Sciatic nerve (tissue), 2 donors: ENCODE measurements around the gene NELL1. TPM values are rescaled to one million over a fixed set of nuclear protein-coding genes. Genes with fewer than 3 reads are reported as not detected.
A peak's percentile ranks its signal among the peaks of the same experiment; 100 is the strongest.

Experiments
- ATAC-seq: fragments of 200-7000 bp; cut with Tn5 transposase; one replicate; pipeline ENCODE4 v1.9.1; 2020; ENCODE audit warnings: mild to moderate bottlenecking, moderate library complexity
- DNase-seq: peaks from one replicate; pipeline ENCODE4 v3.0.0-alpha.2; 2020; ENCODE audit warnings: low spot score
- intact Hi-C: fragments of 100-400 bp; cut with DNase I; formaldehyde crosslinking; loops from one replicate; pipeline ENCODE4 v1.14.2; 2022
- total RNA-seq: library from RNA; stranded (reverse); fragmentation: NEBNext Ultra II Directional; extraction: Animal tissue kit (Norgen Biotek cat#: 25700); gene quantifications from one replicate; pipeline ENCODE4 v1.2.1, GENCODE V29; 2021
- donor health status: DM: no; HTN: no; CAD: no.
- donor health status: DM: no; HTN: no; CAD: no.

The NELL1 gene
- total RNA-seq, 1 donor from 2014 or later: 0.18 TPM

- intact Hi-C loops: no loop called here
- ATAC-seq: no peak
- DNase-seq: no peak
Measured at GRCh38 chr11:21545699-21546098, 876.3 kb downstream of the NELL1 start.

- DNase-seq (no peak), ATAC-seq (no peak)
- intact Hi-C loops: no loop called here
Measured at GRCh38 chr11:21546703-21547102, 877.3 kb downstream of the NELL1 start.

DNA sequence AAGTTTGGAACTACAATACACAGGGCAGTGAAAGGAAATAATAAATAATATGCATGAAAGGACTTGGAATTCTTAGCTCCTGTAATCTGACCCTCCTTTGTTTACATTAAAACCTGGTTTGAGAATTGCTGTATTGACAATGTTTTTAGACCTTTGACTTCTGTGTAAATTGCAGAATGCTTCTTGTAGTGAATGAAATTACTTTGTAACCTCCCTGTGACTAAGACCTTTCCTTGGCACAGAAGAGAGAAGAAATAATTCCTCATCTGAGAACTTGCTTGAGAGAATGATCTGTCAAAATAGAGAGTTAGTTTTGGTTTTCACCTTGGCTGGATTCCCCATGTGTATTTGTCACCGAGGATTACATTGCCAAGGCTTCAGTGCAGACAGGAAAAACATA is 883.5 kb downstream of the NELL1 start:
- intact Hi-C loops: no loop called here
- ATAC-seq (no peak), DNase-seq (no peak)

DNA sequence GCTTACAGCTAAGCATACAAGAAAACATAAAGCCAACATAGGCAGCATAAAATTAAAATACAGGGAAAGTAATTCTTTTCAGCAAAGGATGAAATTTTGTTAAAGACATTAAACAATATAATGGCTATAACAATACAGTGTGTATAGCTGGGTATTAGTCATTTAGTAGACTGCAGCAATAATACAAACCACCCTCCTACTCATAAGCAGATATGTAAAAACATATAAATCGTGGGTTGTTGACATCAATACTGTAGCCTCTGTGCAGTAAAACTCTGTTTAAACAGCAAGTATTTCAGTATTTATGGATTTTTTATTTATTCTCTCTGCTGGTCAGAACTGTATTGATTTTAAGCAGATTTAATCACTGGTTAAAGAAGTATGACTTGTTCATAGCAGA is 884.4 kb downstream of the NELL1 start:
- no peak for ATAC-seq

GRCh38 chr11:21554284-21554683 is 884.9 kb downstream of the NELL1 start:
- ATAC-seq: peak; percentile 61
- intact Hi-C loops: no loop called here
- DNase-seq: no peak

More for the DNA sequence above, 884.4 kb downstream of the NELL1 start:
- intact Hi-C loops: no loop called here
- no peak for DNase-seq

DNA sequence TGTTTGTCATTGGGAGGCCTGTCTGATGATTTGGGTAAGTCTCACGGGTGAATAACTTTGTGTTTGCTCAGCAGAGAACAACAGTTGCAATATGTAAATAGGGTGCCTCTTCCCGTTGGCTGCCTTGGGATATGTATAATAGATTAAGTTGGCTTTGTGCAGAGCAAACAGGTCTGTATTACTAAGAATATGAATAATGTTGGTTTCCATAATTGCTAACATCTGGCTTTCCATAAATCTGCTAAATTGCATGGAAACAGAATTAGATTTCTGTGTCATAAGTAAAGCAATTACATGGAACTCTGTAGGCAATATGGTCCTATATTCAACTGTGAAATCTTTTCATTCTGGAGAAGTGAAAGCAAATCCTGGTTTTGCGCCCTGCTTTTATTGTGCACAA is 887.5 kb downstream of the NELL1 start:
- no peak for DNase-seq
- intact Hi-C loops: no loop called here
- no peak for ATAC-seq

GRCh38 chr11:21560466-21560975 is 891.1 kb downstream of the NELL1 start:
- intact Hi-C loops: no loop called here
- no peak for DNase-seq

DNA sequence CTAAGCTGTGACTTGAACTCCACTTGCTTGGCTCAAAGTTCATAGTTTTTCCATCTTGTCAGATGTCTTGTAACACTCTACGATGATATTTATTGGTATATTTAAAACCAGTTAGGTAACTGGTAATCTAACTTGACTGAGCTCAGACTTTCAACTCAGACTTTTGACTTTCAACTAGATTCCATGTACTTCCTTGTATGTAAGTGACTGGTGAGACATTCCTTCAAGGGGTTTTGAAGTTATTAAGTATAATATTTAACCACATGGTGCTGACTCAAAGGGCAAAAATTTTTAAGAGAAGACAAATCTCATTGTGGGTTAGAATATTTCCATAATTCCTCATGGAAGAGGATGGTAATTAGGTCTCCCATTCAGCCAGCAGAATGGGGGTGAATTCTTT is 892.2 kb downstream of the NELL1 start:
- intact Hi-C loops: no loop called here
- DNase-seq: no peak
- ATAC-seq: no peak

More at GRCh38 chr11:21560466-21560975, 891.1 kb downstream of the NELL1 start:
- no peak for ATAC-seq

DNA sequence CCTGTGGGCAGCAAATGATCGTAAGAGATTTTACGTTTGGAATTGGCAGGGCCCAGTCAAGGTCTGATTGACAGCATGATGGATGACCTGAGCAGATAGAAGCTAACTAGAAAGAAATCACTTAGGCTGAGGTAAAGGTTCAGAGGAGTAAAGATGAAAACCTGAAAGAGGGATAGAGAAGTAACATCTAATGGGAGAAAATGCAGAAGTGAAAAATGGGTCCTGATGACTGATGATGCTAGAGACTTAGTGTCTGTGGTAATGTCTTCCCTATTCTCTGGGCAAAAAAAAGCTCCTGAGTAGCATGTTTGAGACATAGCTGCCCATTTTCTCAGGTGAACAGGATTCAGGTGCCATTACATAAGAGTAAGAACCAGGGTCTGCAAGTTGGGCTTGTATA is 894.7 kb downstream of the NELL1 start:
- intact Hi-C loops: no loop called here
- ATAC-seq: no peak
- no peak for DNase-seq

DNA sequence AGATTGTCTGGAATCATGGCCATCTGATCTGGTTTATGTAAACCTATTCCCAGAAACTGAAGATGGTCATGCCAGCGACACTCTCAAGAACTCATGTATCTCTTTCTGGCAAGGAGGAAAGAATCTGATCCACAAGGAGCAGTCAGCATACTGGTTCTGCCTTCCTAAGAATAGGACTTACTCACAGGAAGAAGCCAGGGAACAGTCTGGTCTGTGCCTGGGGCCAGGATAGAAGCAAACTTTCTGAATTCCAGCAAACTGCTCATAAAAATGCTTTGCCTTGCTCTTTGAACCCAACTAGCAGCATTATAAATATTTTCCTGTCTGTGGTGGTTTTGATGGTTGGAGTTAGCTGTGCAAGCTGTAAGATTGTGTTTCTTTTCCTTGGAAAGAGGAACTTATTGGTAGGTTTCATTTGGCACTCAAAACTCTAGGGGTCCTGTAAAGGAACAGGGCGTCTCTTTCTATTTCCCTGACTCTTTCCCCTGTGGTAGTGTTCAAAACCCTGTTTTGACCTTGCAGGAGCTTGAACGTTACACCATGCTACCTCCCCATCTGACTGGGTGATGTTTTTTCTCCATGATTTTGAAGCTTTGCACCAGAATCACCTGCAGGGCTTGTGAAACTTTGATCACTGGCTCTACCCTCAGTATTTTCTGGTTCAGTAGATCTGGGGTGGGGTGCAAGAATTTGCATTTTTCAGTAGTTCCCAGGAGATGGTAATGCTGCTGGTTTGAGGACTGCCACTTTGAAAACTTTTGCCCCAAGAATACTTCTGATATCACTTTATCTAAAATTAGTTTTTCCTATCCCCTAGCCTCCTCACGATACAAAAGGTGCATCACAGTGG is 895.7 kb downstream of the NELL1 start:
- DNase-seq (no peak), ATAC-seq (peak; percentile 74)
- intact Hi-C loops: no loop called here

- DNase-seq (no peak), ATAC-seq (no peak)
- intact Hi-C loops: no loop called here
Measured at GRCh38 chr11:21566521-21567117, 897.2 kb downstream of the NELL1 start.

GRCh38 chr11:21567645-21568290 is 898.4 kb downstream of the NELL1 start:
- DNase-seq (no peak), ATAC-seq (no peak)
- intact Hi-C loops: no loop called here

DNA sequence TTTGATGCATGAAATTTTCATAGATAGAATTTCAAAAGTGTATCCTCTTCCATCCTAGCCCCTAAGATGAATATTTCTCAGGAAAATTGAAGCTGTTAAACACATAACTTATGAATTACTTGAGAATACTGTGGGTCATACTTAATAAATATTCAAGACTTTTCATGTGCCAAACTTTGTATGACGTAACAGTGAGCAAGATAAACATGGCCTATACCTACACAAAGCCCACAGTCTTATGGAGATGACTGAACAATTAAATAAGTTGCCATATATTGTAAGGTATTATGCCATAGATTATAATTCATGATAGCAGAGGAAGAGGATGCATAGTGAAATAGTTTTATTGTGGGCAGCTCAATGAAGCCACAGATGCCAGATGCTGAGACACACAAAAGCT is 902.8 kb downstream of the NELL1 start:
- ATAC-seq (no peak), DNase-seq (no peak)
- intact Hi-C loops: no loop called here

DNA sequence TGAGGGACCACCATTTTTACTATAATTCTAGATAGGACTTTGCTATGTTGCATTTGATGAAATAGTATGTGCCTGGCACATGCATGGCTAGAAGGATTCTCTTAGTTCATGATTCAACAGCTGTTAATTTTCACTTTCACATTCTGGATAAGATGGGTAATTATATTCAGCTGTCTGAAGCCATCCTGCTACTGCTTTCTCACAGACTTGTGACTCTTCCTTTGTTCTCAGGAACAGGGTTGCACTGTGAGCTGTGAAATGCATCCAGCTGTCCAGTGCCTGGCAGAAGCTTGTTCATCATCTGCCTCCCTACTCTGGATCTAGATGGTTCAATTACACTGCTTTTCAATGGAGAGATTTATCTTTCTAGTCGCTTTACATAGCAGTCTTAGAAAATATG is 913.4 kb downstream of the NELL1 start:
- DNase-seq (no peak), ATAC-seq (no peak)
- intact Hi-C loops: no loop called here

GRCh38 chr11:21588754-21589153 is 919.4 kb downstream of the NELL1 start:
- intact Hi-C loops: no loop called here
- no peak for DNase-seq
- ATAC-seq: no peak

- ATAC-seq (no peak), DNase-seq (no peak)
- intact Hi-C loops: no loop called here
Measured at GRCh38 chr11:21602699-21603098, 933.3 kb downstream of the NELL1 start.

DNA sequence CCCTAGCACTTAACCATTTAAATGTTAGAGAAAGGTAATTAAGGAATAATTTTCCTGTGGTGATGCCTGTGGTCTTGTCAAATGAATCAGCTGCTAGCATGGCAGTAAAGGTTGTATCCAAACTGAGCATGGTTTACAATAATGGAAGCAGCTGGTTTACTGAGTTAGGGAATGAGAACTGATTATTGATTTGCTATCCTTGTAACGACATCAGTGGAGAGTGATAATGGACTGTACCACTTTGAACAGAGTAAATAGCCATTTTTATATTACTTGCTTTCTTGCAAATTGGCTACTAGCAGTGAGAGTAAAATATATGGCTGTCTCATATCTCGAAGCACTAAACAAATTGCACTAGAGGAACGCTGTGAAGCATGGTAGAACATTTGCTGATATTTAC is 934.5 kb downstream of the NELL1 start:
- ATAC-seq (no peak), DNase-seq (no peak)
- intact Hi-C loops: no loop called here

- intact Hi-C loops: no loop called here
- DNase-seq (no peak), ATAC-seq (no peak)
Measured at GRCh38 chr11:21604564-21604963, 935.2 kb downstream of the NELL1 start.

DNA sequence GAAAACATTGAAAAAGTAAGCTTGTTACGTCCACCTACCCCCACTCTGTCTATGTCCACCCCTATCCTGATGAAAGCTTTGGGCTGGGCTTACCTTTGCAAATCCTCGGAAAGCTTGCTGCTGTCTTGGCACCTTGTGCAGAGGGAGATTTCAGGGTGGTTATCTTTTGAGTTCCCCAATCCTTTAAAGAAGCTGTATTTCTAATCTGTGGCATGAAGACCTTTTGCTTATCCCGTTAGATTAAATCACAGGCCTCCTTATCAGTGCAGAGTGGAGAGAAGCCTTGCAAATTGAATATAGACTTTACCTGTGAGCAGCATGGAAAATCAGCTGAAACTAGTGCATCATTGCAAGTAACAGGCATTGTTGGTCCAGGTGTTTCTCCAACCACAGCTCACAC is 942.9 kb downstream of the NELL1 start:
- DNase-seq: no peak
- no peak for ATAC-seq
- intact Hi-C loops: no loop called here

GRCh38 chr11:21614961-21615360 is 945.6 kb downstream of the NELL1 start:
- no peak for ATAC-seq
- intact Hi-C loops: no loop called here

More at GRCh38 chr11:21614961-21615360, 945.6 kb downstream of the NELL1 start:
- DNase-seq: no peak
